Breast epithelium (tissue), 3 donors: Measurements from ENCODE around the gene RNF224.

Experiments used
- CTCF ChIP-seq, 3 donors: fragments of 450-650 bp; IDR thresholded peaks; one replicate each; pipeline ENCODE4 v1.5.1; 2016 to 2017; ENCODE audit warnings: antibody characterized with exemption in 3 of 3, mild to moderate bottlenecking in 3 of 3, moderate library complexity in 3 of 3
- POLR2A ChIP-seq: fragments of 450-650 bp; IDR thresholded peaks from one replicate; pipeline ENCODE4 v1.6.1; 2016; ENCODE audit warnings: antibody characterized with exemption, mild to moderate bottlenecking, moderate library complexity

- no peak for TF ChIP-seq CTCF (IDR thresholded peaks at IDR 0.05)
- TF ChIP-seq POLR2A, result no peak
Observed at GRCh38 chr9:137192859-137193258, 34.4 kb upstream of the RNF224 start.
